ENCODE data around the gene HIBCH. TPM values are rescaled to one million over a fixed set of nuclear protein-coding genes. Genes with fewer than 3 reads are reported as not detected.

Gene HIBCH
- total and polyA plus RNA-seq, 2 donors (not counting 3 experiments of a cell fraction or from before 2014, with no cell fraction given): 6.4 to 24.7 TPM

- no peaks in the 10 kb centered on the region for H3K9me1 ChIP-seq (replicated peaks; ENCODE audit: control insufficient read depth, extremely low read depth, insufficient read depth, low read length)
- no peaks in the 10 kb centered on the region for H3K27me3 ChIP-seq (ENCODE audit: control insufficient read depth in 2 of 2, insufficient read depth in 2 of 2, low read length in 2 of 2)
- DNase-seq (ENCODE audit: low read depth, low spot score) (no peak), FAIRE-seq (no peak)
- BruUV-seq (replicated peaks): no TSS peak
- POLR2A ChIA-PET: no interaction called here
- intact Hi-C loops (cut with micrococcal nuclease): no loop called here
- CTCF ChIA-PET: no interaction called here
- H3K27ac ChIP-seq (ENCODE audit: insufficient read depth, low read depth, low read length): no peak overlapping the region
- no peaks in the 10 kb centered on the region for H4K20me1 ChIP-seq (replicated peaks; ENCODE audit: control insufficient read depth, extremely low read depth, insufficient read depth, low read length)
- H3K4me1 ChIP-seq (ENCODE audit: control insufficient read depth, extremely low read depth, insufficient read depth, low read length): no peaks in the 10 kb centered on the region
- no peak overlapping the region for H3K9ac ChIP-seq (replicated peaks; ENCODE audit: extremely low read depth, insufficient read depth, low read length)
- no peaks in the 10 kb centered on the region for H3K36me3 ChIP-seq (ENCODE audit: control insufficient read depth in 2 of 2, extremely low read depth in 1 of 2, insufficient read depth in 2 of 2, low read length in 2 of 2)
- H3K9me3 ChIP-seq (replicated peaks; ENCODE audit: control insufficient read depth, insufficient read depth, low read length): no peaks in the 10 kb centered on the region
- no peak overlapping the region for H3K4me3 ChIP-seq (replicated peaks in 1 of 3; ENCODE audit: insufficient read depth in 1 of 3, low read depth in 1 of 3, low read length in 3 of 3)
- no peak overlapping the region for H3K4me2 ChIP-seq (ENCODE audit: insufficient read depth, low read length)
- no peak overlapping the region for H2AFZ ChIP-seq (ENCODE audit: low read depth, low read length)
- dilution Hi-C loops (cut with MboI; ENCODE audit: extremely low pct_ligation_motif_present, low sequenced_read_pairs): no loop called here
- TF ChIP-seq MYC (IDR thresholded peaks at IDR 0.05; ENCODE audit: low read depth, low read length) (no peak), MAX (IDR thresholded peaks at IDR 0.05; ENCODE audit: insufficient read depth, insufficient read length) (no peak), EZH2 (IDR thresholded peaks at IDR 0.05; ENCODE audit: borderline replicate concordance, low read depth, low read length, severe bottlenecking) (no peak), GATA2 (IDR thresholded peaks at IDR 0.05; ENCODE audit: insufficient read depth, insufficient read length, low read depth, low read length) (no peak), JUN (IDR thresholded peaks at IDR 0.05; ENCODE audit: borderline replicate concordance, insufficient read depth, insufficient read length, low read depth) (no peak), POLR2AphosphoS5 (IDR thresholded peaks at IDR 0.05; ENCODE audit: insufficient read depth, low read depth, low read length) (no peak)
- H3K79me2 ChIP-seq (ENCODE audit: control insufficient read depth, insufficient read depth, low read length): no peaks in the 10 kb centered on the region
Observed at GRCh38 chr2:190202018-190202417, 117.6 kb downstream of the HIBCH start.

- DNase-seq (ENCODE audit: low read depth, low spot score): no peak
- dilution Hi-C loops (cut with MboI; ENCODE audit: extremely low pct_ligation_motif_present, low sequenced_read_pairs): no loop called here
- ChIA-PET CTCF (no interaction called here), POLR2A (no interaction called here)
- no TSS peak for BruUV-seq (replicated peaks)
- no peak for FAIRE-seq
- no peaks in the 10 kb centered on the region for H3K36me3 ChIP-seq (ENCODE audit: control insufficient read depth in 2 of 2, extremely low read depth in 1 of 2, insufficient read depth in 2 of 2, low read length in 2 of 2)
- no peaks in the 10 kb centered on the region for H3K4me1 ChIP-seq (ENCODE audit: control insufficient read depth, extremely low read depth, insufficient read depth, low read length)
- H2AFZ ChIP-seq (ENCODE audit: low read depth, low read length): no peak overlapping the region
- intact Hi-C loops (cut with micrococcal nuclease): no loop called here
- no peak overlapping the region for H3K4me3 ChIP-seq (replicated peaks in 1 of 3; ENCODE audit: insufficient read depth in 1 of 3, low read depth in 1 of 3, low read length in 3 of 3)
- H3K9ac ChIP-seq (replicated peaks; ENCODE audit: extremely low read depth, insufficient read depth, low read length): no peak overlapping the region
- no peak overlapping the region for H3K27ac ChIP-seq (ENCODE audit: insufficient read depth, low read depth, low read length)
- H3K79me2 ChIP-seq (ENCODE audit: control insufficient read depth, insufficient read depth, low read length): no peaks in the 10 kb centered on the region
- TF ChIP-seq MYC (IDR thresholded peaks at IDR 0.05; ENCODE audit: low read depth, low read length): no peak
- no peak for TF ChIP-seq MAX (IDR thresholded peaks at IDR 0.05; ENCODE audit: insufficient read depth, insufficient read length)
- H4K20me1 ChIP-seq (replicated peaks; ENCODE audit: control insufficient read depth, extremely low read depth, insufficient read depth, low read length): no peaks in the 10 kb centered on the region
- no peaks in the 10 kb centered on the region for H3K9me1 ChIP-seq (replicated peaks; ENCODE audit: control insufficient read depth, extremely low read depth, insufficient read depth, low read length)
- no peaks in the 10 kb centered on the region for H3K27me3 ChIP-seq (ENCODE audit: control insufficient read depth in 2 of 2, insufficient read depth in 2 of 2, low read length in 2 of 2)
- H3K9me3 ChIP-seq (replicated peaks; ENCODE audit: control insufficient read depth, insufficient read depth, low read length): no peaks in the 10 kb centered on the region
- H3K4me2 ChIP-seq (ENCODE audit: insufficient read depth, low read length): no peak overlapping the region
Observed at GRCh38 chr2:190200603-190201002, 119.0 kb downstream of the HIBCH start.
